ENCODE results near the gene PKIG. TPM values are rescaled to one million over a fixed set of nuclear protein-coding genes. Genes with fewer than 3 reads are reported as not detected.
"Not testable (repeated sequence)": the region's sequence is repeated elsewhere in the genome, so short reads cannot be mapped to it uniquely, and the experiment has no call there.

PKIG gene
- 179 and 326 TPM in 2 replicates for total RNA-seq

GRCh38 chr20:44582311-44583025 is at the start of gene PKIG:
Gene PKIG (plus strand): TSS chr20:44582579. CDS start chr20:44614557, 31,978 bp downstream.
- DNase-seq (ENCODE audit: low read depth, low spot score), result peak; percentile 91

- no peak for DNase-seq (ENCODE audit: low read depth, low spot score)
Measured at GRCh38 chr20:44532981-44533331, 49.4 kb upstream of the PKIG start.

GRCh38 chr20:44533928-44534327 is 48.5 kb upstream of the PKIG start:
- DNase-seq (ENCODE audit: low read depth, low spot score), result no peak

GRCh38 chr20:44536175-44536574 is 46.2 kb upstream of the PKIG start:
- DNase-seq (ENCODE audit: low read depth, low spot score), result no peak

- no peak for DNase-seq (ENCODE audit: low read depth, low spot score)
Measured at GRCh38 chr20:44537993-44538392, 44.4 kb upstream of the PKIG start.

- no peak for DNase-seq (ENCODE audit: low read depth, low spot score)
Measured at GRCh38 chr20:44540834-44541233, 41.5 kb upstream of the PKIG start.

- no peak for DNase-seq (ENCODE audit: low read depth, low spot score)
Measured at GRCh38 chr20:44541992-44542391, 40.4 kb upstream of the PKIG start.

- no peak for DNase-seq (ENCODE audit: low read depth, low spot score)
Measured at GRCh38 chr20:44542890-44543289, 39.5 kb upstream of the PKIG start.

- no peak for DNase-seq (ENCODE audit: low read depth, low spot score)
Measured at GRCh38 chr20:44543358-44543757, 39.0 kb upstream of the PKIG start.

GRCh38 chr20:44544263-44544662 is 38.1 kb upstream of the PKIG start:
- DNase-seq (ENCODE audit: low read depth, low spot score), result no peak

GRCh38 chr20:44547419-44547818 is 35.0 kb upstream of the PKIG start:
- no peak for DNase-seq (ENCODE audit: low read depth, low spot score)

- DNase-seq (ENCODE audit: low read depth, low spot score), result no peak
Measured at GRCh38 chr20:44549123-44549522, 33.3 kb upstream of the PKIG start.

- DNase-seq (ENCODE audit: low read depth, low spot score), result no peak
Measured at GRCh38 chr20:44552050-44552449, 30.3 kb upstream of the PKIG start.

GRCh38 chr20:44552568-44552949 is 29.8 kb upstream of the PKIG start:
- no peak for DNase-seq (ENCODE audit: low read depth, low spot score)

GRCh38 chr20:44552950-44553908 is 29.1 kb upstream of the PKIG start:
- DNase-seq (ENCODE audit: low read depth, low spot score), result no peak

GRCh38 chr20:44559302-44559701 is 23.1 kb upstream of the PKIG start:
- DNase-seq (ENCODE audit: low read depth, low spot score), result no peak

GRCh38 chr20:44560229-44560628 is 22.1 kb upstream of the PKIG start:
- no peak for DNase-seq (ENCODE audit: low read depth, low spot score)

GRCh38 chr20:44560818-44561217 is 21.6 kb upstream of the PKIG start:
- DNase-seq (ENCODE audit: low read depth, low spot score), result not testable (repeated sequence)

- DNase-seq (ENCODE audit: low read depth, low spot score), result no peak
Measured at GRCh38 chr20:44561876-44562275, 20.5 kb upstream of the PKIG start.

GRCh38 chr20:44566018-44566417 is 16.4 kb upstream of the PKIG start:
- DNase-seq (ENCODE audit: low read depth, low spot score), result no peak

- DNase-seq (ENCODE audit: low read depth, low spot score), result no peak
Measured at GRCh38 chr20:44566811-44567210, 15.6 kb upstream of the PKIG start.

- DNase-seq (ENCODE audit: low read depth, low spot score), result no peak
Measured at GRCh38 chr20:44570367-44570766, 12.0 kb upstream of the PKIG start.

Measured in pulmonary artery endothelial cell (primary cell).